HEK293 (cell line): ENCODE data around the gene RNU7-1.

Source experiments
- SP3 ChIP-seq: fragments of 450-650 bp; formaldehyde crosslinking; IDR thresholded peaks from 2 replicates; pipeline ENCODE4 v1.5.1; 2016; ENCODE audit warnings: missing biosample characterization, missing genetic modification characterization
- SP7 ChIP-seq: fragments of 450-650 bp; formaldehyde crosslinking; IDR thresholded peaks from 2 replicates; pipeline ENCODE4 v1.5.1; 2016; ENCODE audit warnings: missing biosample characterization, missing genetic modification characterization
- TRIM28 ChIP-seq: IDR thresholded peaks from 2 replicates; pipeline ENCODE4 v1.6.1; 2011; ENCODE audit warnings: low read length, control low read depth, borderline replicate concordance
- ZNF146 ChIP-seq: fragments of 450-650 bp; formaldehyde crosslinking; IDR thresholded peaks from 2 replicates; pipeline ENCODE4 v1.5.1; 2016; ENCODE audit warnings: missing biosample characterization, missing genetic modification characterization
- ZNF157 ChIP-seq: fragments of 450-650 bp; formaldehyde crosslinking; IDR thresholded peaks from 2 replicates; pipeline ENCODE4 v1.5.1; 2016; ENCODE audit warnings: missing biosample characterization, missing genetic modification characterization
- ZNF24 ChIP-seq: fragments of 450-650 bp; formaldehyde crosslinking; IDR thresholded peaks from 2 replicates; pipeline ENCODE4 v1.5.1; 2016; ENCODE audit warnings: missing biosample characterization, missing genetic modification characterization
- ZNF324 ChIP-seq: fragments of 450-650 bp; formaldehyde crosslinking; IDR thresholded peaks from 2 replicates; pipeline ENCODE4 v1.5.1; 2016; ENCODE audit warnings: missing biosample characterization, missing genetic modification characterization
- ZNF341 ChIP-seq: fragments of 450-650 bp; formaldehyde crosslinking; IDR thresholded peaks from 2 replicates; pipeline ENCODE4; 2016; ENCODE audit warnings: low read depth, missing biosample characterization, missing genetic modification characterization
- ZNF394 ChIP-seq: fragments of 450-650 bp; formaldehyde crosslinking; IDR thresholded peaks from 2 replicates; pipeline ENCODE4 v1.5.1; 2016; ENCODE audit warnings: missing biosample characterization, missing genetic modification characterization, mild to moderate bottlenecking, moderate library complexity, borderline replicate concordance
- ZNF510 ChIP-seq: fragments of 450-650 bp; formaldehyde crosslinking; IDR thresholded peaks from 2 replicates; pipeline ENCODE4 v1.5.1; 2018; ENCODE audit warnings: mild to moderate bottlenecking, missing genetic modification characterization, missing biosample characterization; ENCODE audit not compliant: insufficient replicate concordance
- ZNF548 ChIP-seq: fragments of 450-650 bp; formaldehyde crosslinking; IDR thresholded peaks from 2 replicates; pipeline ENCODE4 v1.5.1; 2016; ENCODE audit warnings: missing biosample characterization, missing genetic modification characterization
- ZNF610 ChIP-seq: fragments of 450-650 bp; formaldehyde crosslinking; IDR thresholded peaks from 2 replicates; pipeline ENCODE4 v1.5.1; 2016; ENCODE audit warnings: missing biosample characterization, missing genetic modification characterization, borderline replicate concordance
- ZNF624 ChIP-seq: fragments of 450-650 bp; formaldehyde crosslinking; IDR thresholded peaks from 2 replicates; pipeline ENCODE4 v1.5.1; 2017; ENCODE audit warnings: missing biosample characterization, missing genetic modification characterization
- ZNF626 ChIP-seq: fragments of 450-650 bp; sonication (Bioruptor Pico); formaldehyde crosslinking; IDR thresholded peaks from 2 replicates; pipeline ENCODE4 v1.5.1; 2018; ENCODE audit warnings: missing biosample characterization, missing genetic modification characterization, inconsistent platforms
- ZNF660 ChIP-seq: fragments of 450-650 bp; IDR thresholded peaks from 2 replicates; pipeline ENCODE4 v1.5.1; 2018; ENCODE audit warnings: missing biosample characterization, mild to moderate bottlenecking, missing genetic modification characterization
- ZSCAN16 ChIP-seq: fragments of 450-650 bp; formaldehyde crosslinking; IDR thresholded peaks from 2 replicates; pipeline ENCODE4 v1.5.1; 2016; ENCODE audit warnings: missing biosample characterization, missing genetic modification characterization
- TF ChIP-seq, protein P1 (sequence below): fragments of 450-650 bp; formaldehyde crosslinking; IDR thresholded peaks from 2 replicates; pipeline ENCODE4 v1.5.1; 2016; ENCODE audit warnings: missing biosample characterization, missing genetic modification characterization
- TF ChIP-seq, protein P2 (sequence below): fragments of 450-650 bp; formaldehyde crosslinking; IDR thresholded peaks from 2 replicates; pipeline ENCODE4 v1.5.1; 2016; ENCODE audit warnings: missing biosample characterization, missing genetic modification characterization, low read depth
- TF ChIP-seq, protein P3 (sequence below): fragments of 450-650 bp; formaldehyde crosslinking; IDR thresholded peaks from 2 replicates; pipeline ENCODE4 v1.5.1; 2016; ENCODE audit warnings: missing biosample characterization, missing genetic modification characterization
- TF ChIP-seq, protein P4 (sequence below): sonication (generic); formaldehyde crosslinking; IDR thresholded peaks from 2 replicates; pipeline ENCODE4 v1.8.1; 2022; ENCODE audit warnings: mild to moderate bottlenecking, moderate library complexity, missing genetic modification reagents
- TF ChIP-seq, protein P5 (sequence below): fragments of 450-650 bp; formaldehyde crosslinking; IDR thresholded peaks from 2 replicates; pipeline ENCODE4 v1.5.1; 2016; ENCODE audit warnings: missing biosample characterization, missing genetic modification characterization
- TF ChIP-seq, protein P6 (sequence below): fragments of 450-650 bp; formaldehyde crosslinking; conservative IDR thresholded peaks from 2 replicates; pipeline ENCODE4 v1.5.1; 2016; ENCODE audit warnings: low read depth, missing biosample characterization, missing genetic modification characterization
- TF ChIP-seq, protein P7 (sequence below): fragments of 450-650 bp; formaldehyde crosslinking; IDR thresholded peaks from 2 replicates; pipeline ENCODE4 v1.5.1; 2016; ENCODE audit warnings: missing biosample characterization, missing genetic modification characterization

The RNU7-1 gene

DNA sequence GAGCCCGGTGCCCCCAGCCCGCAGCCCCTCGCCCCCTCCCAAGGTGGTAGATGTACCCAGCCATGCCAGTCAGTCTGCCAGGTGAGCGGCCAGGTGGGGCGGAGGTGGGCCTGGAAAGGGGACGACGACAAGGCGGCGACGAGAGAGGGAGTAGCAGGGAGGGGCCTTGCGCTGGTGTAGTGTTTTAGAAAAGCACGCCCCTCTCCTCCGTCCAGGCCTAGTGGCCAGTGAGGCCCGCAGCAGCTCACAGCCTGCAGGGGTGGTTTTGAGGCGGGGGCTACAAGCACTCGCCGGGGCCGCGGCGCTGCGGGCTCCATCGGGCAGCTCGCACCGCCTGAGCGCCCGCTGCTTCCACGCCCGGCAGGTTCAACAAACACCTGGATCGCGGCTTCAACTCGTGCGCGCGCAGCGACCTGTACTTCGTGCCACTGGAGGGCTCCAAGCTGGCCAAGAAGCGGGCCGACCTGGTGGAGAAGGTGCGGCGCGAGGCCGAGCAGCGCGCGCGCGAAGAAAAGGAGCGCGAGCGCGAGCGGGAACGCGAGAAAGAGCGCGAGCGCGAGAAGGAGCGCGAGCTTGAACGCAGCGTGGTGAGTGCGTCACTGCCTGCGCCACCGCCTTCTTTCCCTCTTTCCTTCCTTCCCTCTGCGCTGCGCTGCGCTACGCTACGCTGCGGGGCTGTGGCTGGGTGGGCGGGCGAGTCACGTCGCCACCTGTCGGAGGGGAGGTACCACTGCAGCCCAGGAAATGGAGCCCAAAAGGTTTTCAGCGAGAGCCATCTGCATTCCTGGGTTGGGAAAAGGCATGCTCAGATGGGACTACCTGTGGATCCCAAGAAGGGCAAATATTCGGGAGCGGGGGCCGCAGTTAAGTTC is 5.9 kb upstream of the RNU7-1 start (continued):
- TF ChIP-seq ZSCAN16 (tag by site-specific recombination) (peak; percentile 81), ZNF157 (tag by site-specific recombination) (no peak), ZNF624 (tag by site-specific recombination) (no peak), SP3 (tag by site-specific recombination) (peak; percentile 83), ZNF324 (tag by site-specific recombination) (0 out of 2 replicates have a peak, but pooled peaks have one; percentile 72), ZNF626 (tag by site-specific recombination) (no peak), ZNF548 (tag by site-specific recombination) (no peak), ZNF510 (tag by site-specific recombination) (no peak), ZNF660 (peak; percentile 89), ZNF394 (tag by site-specific recombination) (peak; percentile 75; the same call in 1 of the 2 replicates), ZNF341 (tag by site-specific recombination) (no peak), ZNF610 (tag by site-specific recombination) (peak; percentile 85; the same call in 1 of the 2 replicates), ZNF146 (tag by site-specific recombination) (no peak), SP7 (peak; percentile 93), ZNF24 (tag by site-specific recombination) (peak; percentile 98), TRIM28 (peak; percentile 91)
- TF ChIP-seq, protein P1, sequence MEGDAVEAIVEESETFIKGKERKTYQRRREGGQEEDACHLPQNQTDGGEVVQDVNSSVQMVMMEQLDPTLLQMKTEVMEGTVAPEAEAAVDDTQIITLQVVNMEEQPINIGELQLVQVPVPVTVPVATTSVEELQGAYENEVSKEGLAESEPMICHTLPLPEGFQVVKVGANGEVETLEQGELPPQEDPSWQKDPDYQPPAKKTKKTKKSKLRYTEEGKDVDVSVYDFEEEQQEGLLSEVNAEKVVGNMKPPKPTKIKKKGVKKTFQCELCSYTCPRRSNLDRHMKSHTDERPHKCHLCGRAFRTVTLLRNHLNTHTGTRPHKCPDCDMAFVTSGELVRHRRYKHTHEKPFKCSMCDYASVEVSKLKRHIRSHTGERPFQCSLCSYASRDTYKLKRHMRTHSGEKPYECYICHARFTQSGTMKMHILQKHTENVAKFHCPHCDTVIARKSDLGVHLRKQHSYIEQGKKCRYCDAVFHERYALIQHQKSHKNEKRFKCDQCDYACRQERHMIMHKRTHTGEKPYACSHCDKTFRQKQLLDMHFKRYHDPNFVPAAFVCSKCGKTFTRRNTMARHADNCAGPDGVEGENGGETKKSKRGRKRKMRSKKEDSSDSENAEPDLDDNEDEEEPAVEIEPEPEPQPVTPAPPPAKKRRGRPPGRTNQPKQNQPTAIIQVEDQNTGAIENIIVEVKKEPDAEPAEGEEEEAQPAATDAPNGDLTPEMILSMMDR (tag by site-specific recombination): peak; percentile 98
- TF ChIP-seq, protein P2, sequence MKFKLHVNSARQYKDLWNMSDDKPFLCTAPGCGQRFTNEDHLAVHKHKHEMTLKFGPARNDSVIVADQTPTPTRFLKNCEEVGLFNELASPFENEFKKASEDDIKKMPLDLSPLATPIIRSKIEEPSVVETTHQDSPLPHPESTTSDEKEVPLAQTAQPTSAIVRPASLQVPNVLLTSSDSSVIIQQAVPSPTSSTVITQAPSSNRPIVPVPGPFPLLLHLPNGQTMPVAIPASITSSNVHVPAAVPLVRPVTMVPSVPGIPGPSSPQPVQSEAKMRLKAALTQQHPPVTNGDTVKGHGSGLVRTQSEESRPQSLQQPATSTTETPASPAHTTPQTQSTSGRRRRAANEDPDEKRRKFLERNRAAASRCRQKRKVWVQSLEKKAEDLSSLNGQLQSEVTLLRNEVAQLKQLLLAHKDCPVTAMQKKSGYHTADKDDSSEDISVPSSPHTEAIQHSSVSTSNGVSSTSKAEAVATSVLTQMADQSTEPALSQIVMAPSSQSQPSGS (tag by site-specific recombination): 0 out of 2 replicates have a peak, but pooled peaks have one; percentile 3
- TF ChIP-seq, protein P3, sequence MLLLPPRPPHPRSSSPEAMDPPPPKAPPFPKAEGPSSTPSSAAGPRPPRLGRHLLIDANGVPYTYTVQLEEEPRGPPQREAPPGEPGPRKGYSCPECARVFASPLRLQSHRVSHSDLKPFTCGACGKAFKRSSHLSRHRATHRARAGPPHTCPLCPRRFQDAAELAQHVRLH (tag by site-specific recombination): peak; percentile 72; the same call in 1 of the 2 replicates
- TF ChIP-seq, protein P4, sequence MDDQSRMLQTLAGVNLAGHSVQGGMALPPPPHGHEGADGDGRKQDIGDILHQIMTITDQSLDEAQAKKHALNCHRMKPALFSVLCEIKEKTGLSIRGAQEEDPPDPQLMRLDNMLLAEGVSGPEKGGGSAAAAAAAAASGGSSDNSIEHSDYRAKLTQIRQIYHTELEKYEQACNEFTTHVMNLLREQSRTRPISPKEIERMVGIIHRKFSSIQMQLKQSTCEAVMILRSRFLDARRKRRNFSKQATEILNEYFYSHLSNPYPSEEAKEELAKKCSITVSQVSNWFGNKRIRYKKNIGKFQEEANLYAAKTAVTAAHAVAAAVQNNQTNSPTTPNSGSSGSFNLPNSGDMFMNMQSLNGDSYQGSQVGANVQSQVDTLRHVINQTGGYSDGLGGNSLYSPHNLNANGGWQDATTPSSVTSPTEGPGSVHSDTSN (CRISPR knock-in tag): peak; percentile 96
- TF ChIP-seq, protein P5, sequence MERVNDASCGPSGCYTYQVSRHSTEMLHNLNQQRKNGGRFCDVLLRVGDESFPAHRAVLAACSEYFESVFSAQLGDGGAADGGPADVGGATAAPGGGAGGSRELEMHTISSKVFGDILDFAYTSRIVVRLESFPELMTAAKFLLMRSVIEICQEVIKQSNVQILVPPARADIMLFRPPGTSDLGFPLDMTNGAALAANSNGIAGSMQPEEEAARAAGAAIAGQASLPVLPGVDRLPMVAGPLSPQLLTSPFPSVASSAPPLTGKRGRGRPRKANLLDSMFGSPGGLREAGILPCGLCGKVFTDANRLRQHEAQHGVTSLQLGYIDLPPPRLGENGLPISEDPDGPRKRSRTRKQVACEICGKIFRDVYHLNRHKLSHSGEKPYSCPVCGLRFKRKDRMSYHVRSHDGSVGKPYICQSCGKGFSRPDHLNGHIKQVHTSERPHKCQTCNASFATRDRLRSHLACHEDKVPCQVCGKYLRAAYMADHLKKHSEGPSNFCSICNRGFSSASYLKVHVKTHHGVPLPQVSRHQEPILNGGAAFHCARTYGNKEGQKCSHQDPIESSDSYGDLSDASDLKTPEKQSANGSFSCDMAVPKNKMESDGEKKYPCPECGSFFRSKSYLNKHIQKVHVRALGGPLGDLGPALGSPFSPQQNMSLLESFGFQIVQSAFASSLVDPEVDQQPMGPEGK (tag by site-specific recombination): peak; percentile 53; the same call in 1 of the 2 replicates
- TF ChIP-seq, protein P6, sequence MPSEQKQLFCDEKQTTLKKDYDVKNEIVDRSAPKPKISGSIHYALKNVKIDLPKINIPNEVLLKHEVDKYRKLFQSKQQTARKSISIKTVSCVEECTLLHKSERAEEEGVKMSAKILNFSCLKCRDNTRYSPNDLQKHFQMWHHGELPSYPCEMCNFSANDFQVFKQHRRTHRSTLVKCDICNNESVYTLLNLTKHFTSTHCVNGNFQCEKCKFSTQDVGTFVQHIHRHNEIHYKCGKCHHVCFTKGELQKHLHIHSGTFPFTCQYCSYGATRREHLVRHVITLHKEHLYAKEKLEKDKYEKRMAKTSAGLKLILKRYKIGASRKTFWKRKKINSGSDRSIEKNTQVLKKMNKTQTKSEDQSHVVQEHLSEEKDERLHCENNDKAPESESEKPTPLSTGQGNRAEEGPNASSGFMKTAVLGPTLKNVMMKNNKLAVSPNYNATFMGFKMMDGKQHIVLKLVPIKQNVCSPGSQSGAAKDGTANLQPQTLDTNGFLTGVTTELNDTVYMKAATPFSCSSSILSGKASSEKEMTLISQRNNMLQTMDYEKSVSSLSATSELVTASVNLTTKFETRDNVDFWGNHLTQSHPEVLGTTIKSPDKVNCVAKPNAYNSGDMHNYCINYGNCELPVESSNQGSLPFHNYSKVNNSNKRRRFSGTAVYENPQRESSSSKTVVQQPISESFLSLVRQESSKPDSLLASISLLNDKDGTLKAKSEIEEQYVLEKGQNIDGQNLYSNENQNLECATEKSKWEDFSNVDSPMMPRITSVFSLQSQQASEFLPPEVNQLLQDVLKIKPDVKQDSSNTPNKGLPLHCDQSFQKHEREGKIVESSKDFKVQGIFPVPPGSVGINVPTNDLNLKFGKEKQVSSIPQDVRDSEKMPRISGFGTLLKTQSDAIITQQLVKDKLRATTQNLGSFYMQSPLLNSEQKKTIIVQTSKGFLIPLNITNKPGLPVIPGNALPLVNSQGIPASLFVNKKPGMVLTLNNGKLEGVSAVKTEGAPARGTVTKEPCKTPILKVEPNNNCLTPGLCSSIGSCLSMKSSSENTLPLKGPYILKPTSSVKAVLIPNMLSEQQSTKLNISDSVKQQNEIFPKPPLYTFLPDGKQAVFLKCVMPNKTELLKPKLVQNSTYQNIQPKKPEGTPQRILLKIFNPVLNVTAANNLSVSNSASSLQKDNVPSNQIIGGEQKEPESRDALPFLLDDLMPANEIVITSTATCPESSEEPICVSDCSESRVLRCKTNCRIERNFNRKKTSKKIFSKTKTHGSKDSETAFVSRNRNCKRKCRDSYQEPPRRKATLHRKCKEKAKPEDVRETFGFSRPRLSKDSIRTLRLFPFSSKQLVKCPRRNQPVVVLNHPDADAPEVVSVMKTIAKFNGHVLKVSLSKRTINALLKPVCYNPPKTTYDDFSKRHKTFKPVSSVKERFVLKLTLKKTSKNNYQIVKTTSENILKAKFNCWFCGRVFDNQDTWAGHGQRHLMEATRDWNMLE (tag by site-specific recombination): peak; percentile 78
- TF ChIP-seq, protein P7, sequence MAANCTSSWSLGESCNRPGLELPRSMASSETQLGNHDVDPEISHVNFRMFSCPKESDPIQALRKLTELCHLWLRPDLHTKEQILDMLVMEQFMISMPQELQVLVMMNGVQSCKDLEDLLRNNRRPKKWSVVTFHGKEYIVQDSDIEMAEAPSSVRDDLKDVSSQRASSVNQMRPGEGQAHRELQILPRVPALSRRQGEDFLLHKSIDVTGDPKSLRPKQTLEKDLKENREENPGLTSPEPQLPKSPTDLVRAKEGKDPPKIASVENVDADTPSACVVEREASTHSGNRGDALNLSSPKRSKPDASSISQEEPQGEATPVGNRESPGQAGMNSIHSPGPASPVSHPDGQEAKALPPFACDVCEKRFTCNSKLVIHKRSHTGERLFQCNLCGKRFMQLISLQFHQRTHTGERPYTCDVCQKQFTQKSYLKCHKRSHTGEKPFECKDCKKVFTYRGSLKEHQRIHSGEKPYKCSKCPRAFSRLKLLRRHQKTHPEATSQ (tag by site-specific recombination): 0 out of 2 replicates have a peak, but pooled peaks have one; percentile 38
